HG02642 (cell line): Measurements from ENCODE around the gene UMOD.
"Not testable (repeated sequence)": the region's sequence is repeated elsewhere in the genome, so short reads cannot be mapped to it uniquely, and the experiment has no call there.

Source experiments
- ATAC-seq: cut with Tn5 transposase; IDR thresholded peaks from one replicate; pipeline ENCODE4 v1.9.1; 2021; ENCODE audit warnings: mild to moderate bottlenecking; ENCODE audit not compliant: unreplicated experiment, poor library complexity

The UMOD gene

GRCh38 chr16:20323591-20324117 is 28.9 kb downstream of the UMOD start:
- ATAC-seq = no peak

- ATAC-seq = no peak
Measured at GRCh38 chr16:20322696-20323095, 29.8 kb downstream of the UMOD start.

GRCh38 chr16:20321671-20322070 is 30.8 kb downstream of the UMOD start:
- no peak for ATAC-seq

- ATAC-seq = not testable (repeated sequence)
Measured at GRCh38 chr16:20321051-20321450, 31.5 kb downstream of the UMOD start.

- ATAC-seq = no peak
Measured at GRCh38 chr16:20320592-20320991, 31.9 kb downstream of the UMOD start.

GRCh38 chr16:20320178-20320577 is 32.3 kb downstream of the UMOD start:
- ATAC-seq = no peak

- ATAC-seq = no peak
Measured at GRCh38 chr16:20319406-20319805, 33.1 kb downstream of the UMOD start.

GRCh38 chr16:20318437-20318836 is 34.1 kb downstream of the UMOD start:
- no peak for ATAC-seq

GRCh38 chr16:20318006-20318405 is 34.5 kb downstream of the UMOD start:
- no peak for ATAC-seq

- no peak for ATAC-seq
Measured at GRCh38 chr16:20317117-20317516, 35.4 kb downstream of the UMOD start.

- no peak for ATAC-seq
Measured at GRCh38 chr16:20316715-20317114, 35.8 kb downstream of the UMOD start.

GRCh38 chr16:20315764-20316163 is 36.8 kb downstream of the UMOD start:
- no peak for ATAC-seq

GRCh38 chr16:20314575-20314974 is 37.9 kb downstream of the UMOD start:
- ATAC-seq = no peak

- ATAC-seq = no peak
Measured at GRCh38 chr16:20313741-20314140, 38.8 kb downstream of the UMOD start.

- ATAC-seq = not testable (repeated sequence)
Measured at GRCh38 chr16:20312536-20313095, 39.9 kb downstream of the UMOD start.

GRCh38 chr16:20311548-20311947 is 41.0 kb downstream of the UMOD start:
- ATAC-seq = no peak

- no peak for ATAC-seq
Measured at GRCh38 chr16:20310421-20311395, 41.8 kb downstream of the UMOD start.

GRCh38 chr16:20309786-20310185 is 42.7 kb downstream of the UMOD start:
- ATAC-seq = no peak

- no peak for ATAC-seq
Measured at GRCh38 chr16:20308801-20309590, 43.5 kb downstream of the UMOD start.

- no peak for ATAC-seq
Measured at GRCh38 chr16:20308266-20308665, 44.2 kb downstream of the UMOD start.

GRCh38 chr16:20307791-20308190 is 44.7 kb downstream of the UMOD start:
- ATAC-seq = no peak
